Measurements from ENCODE around the gene TNS1.
"Not testable (repeated sequence)": the region's sequence is repeated elsewhere in the genome, so short reads cannot be mapped to it uniquely, and the experiment has no call there.

The TNS1 gene

DNA sequence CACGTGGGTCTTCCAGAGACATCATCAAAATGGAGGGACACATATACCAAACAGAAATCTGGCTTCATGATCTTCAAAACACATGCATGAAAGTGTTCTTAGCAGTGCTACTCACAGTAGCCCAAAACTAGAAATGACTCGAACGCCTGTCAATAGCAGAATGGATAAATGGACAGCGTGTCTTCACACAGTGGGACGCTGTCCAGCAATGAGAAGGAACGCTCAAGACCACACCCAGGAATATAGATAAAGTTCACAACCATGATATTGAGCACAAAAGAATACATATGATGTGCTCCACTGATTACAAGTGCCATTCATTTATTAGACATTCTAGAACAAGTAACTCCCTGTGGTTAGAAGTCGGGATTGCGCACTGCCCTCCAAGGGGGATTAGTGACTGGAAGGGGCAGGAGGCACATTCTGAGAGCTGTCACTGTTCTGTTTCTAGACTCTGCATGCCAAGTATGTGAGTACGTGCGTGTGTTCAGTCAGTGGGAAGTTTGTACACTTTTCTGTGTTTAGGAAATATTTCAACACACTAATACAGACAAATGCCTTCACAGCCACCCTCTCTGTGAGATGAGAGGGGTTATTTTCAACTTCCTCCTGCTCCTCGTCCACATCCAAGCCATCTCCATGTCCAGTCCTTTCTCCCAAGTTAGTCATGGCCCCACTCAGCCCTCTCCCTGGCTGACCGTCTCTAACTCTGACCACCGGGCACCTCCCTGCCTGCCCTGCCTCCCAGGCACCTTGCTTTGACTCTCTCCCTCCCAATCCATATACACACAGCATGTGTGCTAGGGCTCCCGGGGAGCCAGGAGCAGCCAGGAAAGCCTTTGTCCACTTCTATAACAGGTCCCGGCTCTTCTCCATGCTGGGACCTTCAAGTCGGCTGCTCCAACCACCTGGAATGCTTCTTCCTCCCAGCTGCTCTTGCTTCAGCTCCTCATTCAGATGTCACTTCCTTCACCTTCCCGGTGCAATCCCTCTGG lies 26.9 kb upstream of the TNS1 start:
- no peak for FAIRE-seq

GRCh38 chr2:218028562-218029348 lies 26.0 kb upstream of the TNS1 start:
- no peak for FAIRE-seq

DNA sequence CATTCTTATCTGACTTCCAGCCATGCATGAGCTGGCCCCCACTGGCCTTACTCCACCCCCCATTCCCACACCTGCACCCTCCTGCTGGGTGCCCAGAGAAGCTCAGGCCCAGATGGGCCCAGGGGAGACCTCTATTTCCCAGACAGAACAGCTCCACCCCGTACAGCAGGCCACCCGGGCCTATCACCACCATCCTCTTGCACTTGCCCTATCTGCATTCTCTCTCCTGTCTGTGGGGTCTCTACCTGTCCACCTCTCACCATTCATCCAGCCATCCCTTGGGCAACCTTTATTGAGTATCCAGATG lies 25.3 kb upstream of the TNS1 start:
- FAIRE-seq = no peak

DNA sequence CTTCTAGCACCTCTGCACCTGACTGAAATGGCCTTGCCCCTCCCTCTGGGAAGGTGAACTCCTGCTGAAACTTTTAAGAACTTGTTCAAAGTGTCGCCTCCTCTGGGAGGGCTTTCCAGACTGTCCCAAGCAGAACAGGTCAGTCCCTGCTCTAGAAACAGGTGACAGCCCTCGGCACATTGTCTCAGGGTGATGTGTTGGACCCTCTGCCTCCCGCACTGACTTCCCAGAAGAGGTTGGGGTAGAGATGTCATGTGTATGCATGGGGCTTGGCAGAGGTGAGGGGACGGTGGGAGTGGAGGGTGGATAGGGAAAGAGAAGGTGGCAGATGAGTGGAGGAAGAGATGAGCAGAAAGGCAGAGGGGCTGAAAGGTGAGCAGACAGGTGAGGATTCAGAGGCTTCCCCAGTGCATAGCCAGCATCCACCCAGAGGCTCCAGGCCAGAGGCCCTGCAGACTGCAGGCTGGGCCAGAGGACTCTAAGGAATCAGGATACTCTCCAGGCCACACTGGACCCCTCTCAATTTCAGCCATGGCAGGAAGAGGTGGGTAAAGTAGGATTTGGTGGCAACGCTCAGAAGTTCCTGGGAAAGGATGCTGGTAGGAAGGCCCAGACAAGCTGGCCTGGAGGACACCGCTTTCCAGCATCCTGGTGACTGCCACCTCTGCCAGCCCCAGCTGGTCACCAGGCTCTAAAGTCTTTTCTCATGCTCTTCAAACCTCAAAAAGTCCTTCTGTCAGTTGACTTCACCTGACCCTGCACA lies 24.8 kb upstream of the TNS1 start:
- no peak for FAIRE-seq

DNA sequence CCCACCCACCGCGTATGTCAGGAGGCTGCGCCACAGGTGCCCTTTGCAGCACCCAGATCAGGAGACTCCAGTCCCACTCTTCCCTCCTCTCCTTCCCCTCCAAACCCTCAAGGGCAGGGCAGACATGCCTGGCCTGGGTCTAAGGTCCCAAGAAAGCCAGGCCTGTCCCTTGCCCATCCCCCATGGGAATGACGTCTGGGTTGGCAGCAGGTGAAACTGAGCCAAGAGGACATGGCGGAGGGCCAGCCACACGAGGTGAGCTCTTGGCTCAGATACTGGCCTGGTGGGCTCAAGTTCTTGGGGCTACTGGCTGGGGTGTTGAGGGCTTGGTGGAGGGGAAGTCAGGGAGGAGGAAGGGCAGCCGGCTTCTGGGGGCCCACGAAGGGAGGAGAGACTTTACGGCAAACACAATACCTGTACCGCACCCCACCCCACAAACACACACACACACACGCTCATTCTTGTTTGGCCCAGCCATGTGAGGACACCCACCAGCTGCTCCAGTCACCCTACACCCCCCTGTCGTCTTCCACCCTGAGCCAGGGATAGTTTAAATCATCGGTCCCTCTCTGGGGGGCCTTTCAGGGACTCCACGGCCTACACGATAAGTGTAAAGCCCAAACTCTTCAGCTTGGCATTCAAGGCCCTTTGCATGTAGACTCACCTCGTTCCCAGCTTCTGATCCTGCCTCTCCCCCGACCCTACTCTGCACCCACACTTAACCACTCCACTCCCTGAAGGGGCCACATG lies 24.1 kb upstream of the TNS1 start:
- FAIRE-seq = no peak

- no peak for FAIRE-seq
Observed at GRCh38 chr2:218026244-218026643, 23.4 kb upstream of the TNS1 start.

DNA sequence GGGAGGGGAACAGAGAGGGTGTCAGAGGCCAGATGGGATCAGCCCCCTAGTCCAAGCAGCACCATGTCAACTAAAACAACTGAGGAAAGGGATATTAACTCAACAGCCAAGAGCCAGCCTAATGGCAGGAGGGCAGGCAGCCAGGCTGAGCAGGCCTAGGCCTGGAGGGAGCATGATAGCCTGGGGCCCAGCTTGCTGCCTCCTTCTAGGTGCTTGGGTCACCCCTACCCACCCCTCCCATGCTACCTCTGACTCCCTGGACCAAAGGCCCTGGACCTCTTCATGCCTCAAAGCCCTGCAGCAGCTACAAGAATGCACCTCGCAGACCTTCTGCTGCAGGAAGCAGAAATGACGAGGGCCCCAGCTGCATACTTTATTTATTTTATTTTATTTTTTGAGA lies 22.1 kb upstream of the TNS1 start:
- FAIRE-seq = no peak

- FAIRE-seq = no peak
Observed at GRCh38 chr2:218024336-218024735, 21.5 kb upstream of the TNS1 start.

- no peak for FAIRE-seq
Observed at GRCh38 chr2:218023636-218024035, 20.8 kb upstream of the TNS1 start.

GRCh38 chr2:218022851-218023530 lies 20.2 kb upstream of the TNS1 start:
- FAIRE-seq = no peak

- FAIRE-seq = no peak
Observed at GRCh38 chr2:218022131-218022850, 19.5 kb upstream of the TNS1 start.

DNA sequence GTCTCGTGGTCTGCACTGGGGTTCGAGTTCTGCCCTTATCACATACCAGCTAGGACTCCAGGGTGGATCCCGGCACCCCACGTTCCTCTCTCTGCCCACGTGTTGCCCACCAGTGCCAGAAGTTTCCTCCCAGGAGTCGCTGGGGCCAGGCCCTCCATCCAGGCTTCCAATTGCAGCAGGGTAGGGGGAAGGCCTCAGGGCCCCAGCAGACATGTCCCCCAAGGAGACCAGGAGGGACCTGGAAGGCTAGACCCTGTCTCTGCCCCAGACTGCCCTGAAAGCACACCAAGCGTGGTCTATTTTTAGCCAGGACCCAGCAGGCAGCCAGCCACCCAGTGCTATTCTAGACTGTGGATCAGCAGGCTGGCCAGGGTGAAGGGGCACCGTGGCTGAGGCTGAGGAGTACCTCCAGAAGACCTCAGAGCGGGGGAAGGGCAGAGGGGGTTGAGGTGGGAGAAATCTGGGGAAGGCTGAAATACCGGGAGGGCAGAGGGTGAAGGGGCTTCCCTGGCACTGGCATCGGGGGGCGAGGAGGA lies 18.8 kb upstream of the TNS1 start:
- no peak for FAIRE-seq

DNA sequence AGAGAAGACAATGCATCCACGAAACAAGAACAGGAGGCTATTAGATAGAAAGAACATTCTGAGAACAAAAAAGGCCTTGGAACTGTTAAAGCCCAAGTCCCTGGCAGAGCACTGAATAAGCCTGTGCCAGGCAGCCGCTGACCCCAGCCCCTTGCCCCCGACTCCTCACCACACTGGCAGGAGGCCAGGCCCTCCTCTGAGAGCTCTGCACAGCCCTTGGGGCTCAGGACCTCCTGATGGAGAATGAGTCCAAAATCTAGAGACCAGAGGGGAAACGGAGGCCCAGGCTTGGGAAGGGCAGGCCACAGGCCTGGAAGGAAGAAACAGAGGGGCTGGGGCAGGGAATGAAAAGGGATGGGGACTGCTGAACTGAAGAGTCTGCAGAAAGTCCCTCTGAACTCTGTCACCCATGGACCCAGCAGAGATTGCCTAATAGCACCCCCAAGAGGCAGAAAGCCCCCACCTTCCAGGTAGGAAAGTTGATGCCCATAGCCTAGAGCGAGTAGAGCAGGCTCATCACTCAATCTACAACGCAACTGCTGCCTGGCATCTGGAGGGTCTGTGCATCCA lies 18.3 kb upstream of the TNS1 start:
- FAIRE-seq = no peak

GRCh38 chr2:218020281-218020680 lies 17.5 kb upstream of the TNS1 start:
- FAIRE-seq = no peak

GRCh38 chr2:218019411-218020060 lies 16.7 kb upstream of the TNS1 start:
- FAIRE-seq = no peak

GRCh38 chr2:218018842-218019125 lies 16.0 kb upstream of the TNS1 start:
- not testable (repeated sequence) for FAIRE-seq

GRCh38 chr2:218017211-218018053 lies 14.6 kb upstream of the TNS1 start:
- FAIRE-seq = no peak

- no peak for FAIRE-seq
Observed at GRCh38 chr2:218016810-218017209, 14.0 kb upstream of the TNS1 start.
